Measurements from ENCODE around the gene TDRD7. TPM values are rescaled to one million over a fixed set of nuclear protein-coding genes. Genes with fewer than 3 reads are reported as not detected.

TDRD7 gene
- total RNA-seq, 2 experiments from 2014 or later: 10.3 to 15.3 TPM

- Mint-ChIP-seq H3K27me3 (peaks cover 23% of the 10 kb centered on the region), H3K4me1 (peaks cover 11% of the 10 kb centered on the region), H3K27ac (no peak overlapping the region), H3K9me3 (ENCODE audit: low read depth) (no peaks in the 10 kb centered on the region), H3K36me3 (no peaks in the 10 kb centered on the region), H3K4me3 (no peak overlapping the region)
- no peak for DNase-seq
- CTCF ChIA-PET: interaction anchor here (2.0 kb wide), 1 partner anchor 74 kb away, joined by 4 read pairs; no protein-coding TSS in a partner anchor
- no peak for ATAC-seq
Observed at GRCh38 chr9:97524424-97524823, 112.5 kb downstream of the TDRD7 start.

- Mint-ChIP-seq H3K27ac (no peak overlapping the region), H3K27me3 (peaks cover 17% of the 10 kb centered on the region), H3K36me3 (no peaks in the 10 kb centered on the region), H3K4me1 (peaks cover 19% of the 10 kb centered on the region), H3K4me3 (no peak overlapping the region), H3K9me3 (ENCODE audit: low read depth) (no peaks in the 10 kb centered on the region)
- DNase-seq (no peak), ATAC-seq (no peak)
- CTCF ChIA-PET: interaction anchor here (1.3 to 2.0 kb wide), 2 partner anchors 10 to 73 kb away, joined by 3 to 4 read pairs; no protein-coding TSS in a partner anchor
Observed at GRCh38 chr9:97525451-97525850, 113.6 kb downstream of the TDRD7 start.

- H3K27ac Mint-ChIP-seq: no peak overlapping the region
- H3K9me3 Mint-ChIP-seq (ENCODE audit: low read depth): no peaks in the 10 kb centered on the region
- H3K36me3 Mint-ChIP-seq: no peaks in the 10 kb centered on the region
- peaks cover 19% of the 10 kb centered on the region for H3K4me1 Mint-ChIP-seq
- DNase-seq (no peak), ATAC-seq (no peak)
- peaks cover 2% of the 10 kb centered on the region for H3K27me3 Mint-ChIP-seq
- CTCF ChIA-PET: interaction anchor here (1.0 kb wide), 1 partner anchor 11 kb away, joined by 3 read pairs; no protein-coding TSS in a partner anchor
- H3K4me3 Mint-ChIP-seq: no peak overlapping the region
Observed at GRCh38 chr9:97526895-97527575, 115.1 kb downstream of the TDRD7 start.

GRCh38 chr9:97527626-97528528, 116.0 kb downstream of the TDRD7 start:
- Mint-ChIP-seq H3K4me3 (no peak overlapping the region), H3K9me3 (ENCODE audit: low read depth) (no peaks in the 10 kb centered on the region)

GRCh38 chr9:97528529-97529230, 116.8 kb downstream of the TDRD7 start:
- Mint-ChIP-seq H3K27ac (no peak overlapping the region), H3K27me3 (peaks cover 3% of the 10 kb centered on the region), H3K4me1 (peaks cover 19% of the 10 kb centered on the region), H3K36me3 (no peaks in the 10 kb centered on the region), H3K4me3 (no peak overlapping the region), H3K9me3 (ENCODE audit: low read depth) (no peaks in the 10 kb centered on the region)
- ATAC-seq (no peak), DNase-seq (no peak)
- CTCF ChIA-PET: no interaction called here

More at GRCh38 chr9:97527626-97528528, 116.0 kb downstream of the TDRD7 start:
- ATAC-seq: no peak
- Mint-ChIP-seq H3K27me3 (no peaks in the 10 kb centered on the region), H3K4me1 (peaks cover 19% of the 10 kb centered on the region), H3K27ac (no peak overlapping the region), H3K36me3 (no peaks in the 10 kb centered on the region)
- no peak for DNase-seq
- CTCF ChIA-PET: no interaction called here

- DNase-seq (peak; percentile 63), ATAC-seq (peak; percentile 93)
- CTCF ChIA-PET: no interaction called here
- Mint-ChIP-seq H3K36me3 (no peaks in the 10 kb centered on the region), H3K27ac (peak overlapping the region; percentile 59), H3K27me3 (peaks cover 3% of the 10 kb centered on the region), H3K9me3 (ENCODE audit: low read depth) (no peaks in the 10 kb centered on the region), H3K4me1 (peaks cover 19% of the 10 kb centered on the region), H3K4me3 (no peak overlapping the region)
Observed at GRCh38 chr9:97529363-97530076, 117.6 kb downstream of the TDRD7 start.

GRCh38 chr9:97531888-97532376, 120.0 kb downstream of the TDRD7 start:
- no peak overlapping the region for H3K4me3 Mint-ChIP-seq
- CTCF ChIA-PET: no interaction called here
- DNase-seq (no peak), ATAC-seq (no peak)
- H3K27ac Mint-ChIP-seq: no peak overlapping the region
- peaks cover 4% of the 10 kb centered on the region for H3K27me3 Mint-ChIP-seq
- peaks cover 19% of the 10 kb centered on the region for H3K4me1 Mint-ChIP-seq
- no peaks in the 10 kb centered on the region for H3K36me3 Mint-ChIP-seq
- H3K9me3 Mint-ChIP-seq (ENCODE audit: low read depth): no peaks in the 10 kb centered on the region

GRCh38 chr9:97534185-97534584, 122.3 kb downstream of the TDRD7 start:
- no peak for DNase-seq
- Mint-ChIP-seq H3K27ac (no peak overlapping the region), H3K27me3 (peaks cover 20% of the 10 kb centered on the region), H3K9me3 (ENCODE audit: low read depth) (no peaks in the 10 kb centered on the region), H3K4me1 (peaks cover 10% of the 10 kb centered on the region), H3K36me3 (no peaks in the 10 kb centered on the region), H3K4me3 (no peak overlapping the region)
- ATAC-seq: no peak
- CTCF ChIA-PET: no interaction called here

GRCh38 chr9:97534961-97535594, 123.2 kb downstream of the TDRD7 start:
- Mint-ChIP-seq H3K27me3 (peaks cover 24% of the 10 kb centered on the region), H3K27ac (no peak overlapping the region), H3K9me3 (ENCODE audit: low read depth) (no peaks in the 10 kb centered on the region), H3K4me1 (peaks cover 2% of the 10 kb centered on the region), H3K36me3 (no peaks in the 10 kb centered on the region), H3K4me3 (no peak overlapping the region)
- DNase-seq (no peak), ATAC-seq (no peak)
- CTCF ChIA-PET: no interaction called here

GRCh38 chr9:97535771-97536170, 123.9 kb downstream of the TDRD7 start:
- Mint-ChIP-seq H3K27ac (no peak overlapping the region), H3K4me1 (no peaks in the 10 kb centered on the region), H3K36me3 (no peaks in the 10 kb centered on the region), H3K9me3 (ENCODE audit: low read depth) (no peaks in the 10 kb centered on the region), H3K4me3 (no peak overlapping the region), H3K27me3 (peaks cover 24% of the 10 kb centered on the region)
- CTCF ChIA-PET: no interaction called here
- ATAC-seq: no peak
- DNase-seq: no peak

GRCh38 chr9:97536480-97536879, 124.6 kb downstream of the TDRD7 start:
- H3K9me3 Mint-ChIP-seq (ENCODE audit: low read depth): no peaks in the 10 kb centered on the region
- DNase-seq: no peak
- CTCF ChIA-PET: no interaction called here
- ATAC-seq: no peak
- H3K27ac Mint-ChIP-seq: no peak overlapping the region
- no peak overlapping the region for H3K4me3 Mint-ChIP-seq
- H3K27me3 Mint-ChIP-seq: peaks cover 24% of the 10 kb centered on the region
- H3K36me3 Mint-ChIP-seq: no peaks in the 10 kb centered on the region
- H3K4me1 Mint-ChIP-seq: no peaks in the 10 kb centered on the region

GRCh38 chr9:97543561-97543960, 131.7 kb downstream of the TDRD7 start:
- no peak for DNase-seq
- Mint-ChIP-seq H3K27ac (no peak overlapping the region), H3K4me3 (no peak overlapping the region), H3K4me1 (no peaks in the 10 kb centered on the region), H3K9me3 (ENCODE audit: low read depth) (no peaks in the 10 kb centered on the region), H3K27me3 (peaks cover 11% of the 10 kb centered on the region), H3K36me3 (no peaks in the 10 kb centered on the region)
- ATAC-seq: no peak
- CTCF ChIA-PET: no interaction called here
